Inferior parietal cortex (tissue), 1 donor: Measurements from ENCODE around the gene LCK.

Experiments used
- DNase-seq: peaks from one replicate; pipeline ENCODE4 v3.0.0-alpha.2; 2016; ENCODE audit errors: extremely low spot score

The LCK gene

DNA sequence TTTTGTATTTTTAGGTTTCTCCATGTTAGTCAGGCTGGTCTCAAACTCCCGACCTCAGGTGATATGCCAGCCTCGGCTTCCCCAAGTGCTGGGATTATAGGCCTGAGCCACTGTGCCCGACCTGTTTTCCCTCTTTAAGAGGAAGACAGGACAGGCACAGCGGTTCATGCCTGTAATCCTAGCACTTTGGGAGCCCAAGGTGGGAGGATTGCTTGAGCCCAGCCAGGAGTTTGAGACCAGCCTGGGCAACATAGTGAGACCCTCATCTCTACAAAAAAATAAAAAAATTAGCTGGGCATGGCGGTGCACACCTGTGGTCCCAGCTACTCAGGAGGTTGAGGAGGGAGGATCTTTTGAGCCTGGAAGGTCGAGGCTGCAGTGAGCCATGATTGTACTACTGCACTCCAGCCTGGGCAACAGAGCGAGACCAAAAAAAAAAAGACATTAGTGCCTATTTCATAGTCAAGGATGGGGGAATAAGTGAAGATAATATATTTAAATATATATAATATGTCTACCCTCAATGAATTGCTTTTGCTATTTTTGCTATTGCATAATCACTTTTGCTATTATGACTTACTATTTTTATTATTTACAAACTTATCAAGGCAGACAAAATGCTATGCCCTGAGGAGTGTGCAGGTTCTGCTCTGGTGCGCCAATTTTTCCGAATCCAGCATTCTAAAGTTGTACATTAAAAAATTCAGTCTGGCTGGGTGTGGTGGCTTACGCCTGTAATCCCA, 67.2 kb downstream of the LCK start:
- no peak for DNase-seq

DNA sequence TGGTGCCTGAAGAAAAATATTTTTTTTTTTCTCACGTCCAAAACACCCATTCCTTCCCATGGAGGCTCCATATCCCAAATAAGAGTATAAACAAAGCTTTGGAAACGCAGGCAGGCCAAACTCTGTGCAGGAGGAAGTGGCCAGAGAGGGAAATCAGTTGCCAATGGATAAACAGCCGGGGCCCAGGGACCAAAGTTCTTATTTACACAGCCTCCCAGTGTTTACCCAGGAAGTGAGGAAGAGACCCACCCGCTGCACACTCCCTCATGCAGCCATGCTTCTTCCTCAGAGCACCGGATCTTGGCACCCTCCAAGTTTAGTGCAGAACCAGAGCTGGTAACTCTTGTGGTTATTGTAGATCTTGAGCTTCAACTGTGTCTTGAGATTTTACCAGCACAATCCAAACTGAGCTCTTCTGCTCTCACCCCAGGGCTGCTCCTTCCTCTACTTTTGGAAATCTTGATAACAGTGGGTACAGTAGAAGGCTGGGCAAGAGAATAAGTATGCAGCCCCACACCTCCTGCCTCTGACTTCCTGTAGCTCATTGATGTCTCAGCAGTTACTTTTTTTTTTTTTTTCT, 70.7 kb downstream of the LCK start:
- DNase-seq = no peak

DNA sequence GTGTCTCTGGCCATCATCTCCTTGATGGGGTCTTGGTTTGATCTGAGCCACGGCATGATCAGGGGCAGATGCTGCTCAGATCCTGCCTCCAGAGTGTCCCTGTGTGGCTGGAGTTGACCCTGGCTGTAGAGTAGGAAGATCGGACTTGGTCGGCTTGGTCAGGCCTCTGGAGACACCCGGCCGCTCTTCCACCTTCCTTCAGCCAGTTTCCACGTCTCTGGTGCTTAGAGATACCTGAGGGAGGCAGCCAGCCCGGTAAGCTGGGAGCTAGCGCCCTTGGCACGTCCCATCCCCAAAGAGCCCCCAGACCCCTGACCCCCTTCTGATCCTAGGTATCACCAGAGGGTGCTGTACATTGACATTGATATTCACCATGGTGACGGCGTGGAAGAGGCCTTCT, 76.1 kb downstream of the LCK start:
- DNase-seq = no peak

DNA sequence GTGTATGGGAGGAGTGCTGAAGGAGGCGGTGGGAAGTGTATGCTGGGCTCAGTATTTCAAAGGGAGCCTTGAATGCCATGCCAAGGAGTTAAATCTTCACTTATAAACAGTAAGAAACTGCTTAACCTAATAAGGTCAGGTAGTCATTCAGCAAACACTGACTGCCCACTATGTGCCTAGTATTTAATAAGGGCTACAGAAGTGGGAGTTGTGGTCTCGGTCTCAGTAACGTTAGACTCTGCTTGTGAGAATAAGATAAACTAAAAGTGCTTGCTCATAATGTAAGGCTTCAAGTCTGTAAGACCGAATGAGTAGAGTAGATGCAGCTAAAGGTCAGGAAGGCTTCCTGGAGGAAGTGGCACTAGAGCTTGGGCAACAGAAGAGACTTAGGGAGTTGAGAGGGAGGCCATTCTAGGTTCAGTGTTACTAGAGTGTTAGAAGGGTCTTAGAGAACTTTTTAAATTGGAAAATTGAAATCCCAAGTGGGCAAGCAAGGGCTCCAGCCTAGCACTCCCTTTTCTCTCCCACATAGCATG, 78.9 kb downstream of the LCK start:
- no peak for DNase-seq

DNA sequence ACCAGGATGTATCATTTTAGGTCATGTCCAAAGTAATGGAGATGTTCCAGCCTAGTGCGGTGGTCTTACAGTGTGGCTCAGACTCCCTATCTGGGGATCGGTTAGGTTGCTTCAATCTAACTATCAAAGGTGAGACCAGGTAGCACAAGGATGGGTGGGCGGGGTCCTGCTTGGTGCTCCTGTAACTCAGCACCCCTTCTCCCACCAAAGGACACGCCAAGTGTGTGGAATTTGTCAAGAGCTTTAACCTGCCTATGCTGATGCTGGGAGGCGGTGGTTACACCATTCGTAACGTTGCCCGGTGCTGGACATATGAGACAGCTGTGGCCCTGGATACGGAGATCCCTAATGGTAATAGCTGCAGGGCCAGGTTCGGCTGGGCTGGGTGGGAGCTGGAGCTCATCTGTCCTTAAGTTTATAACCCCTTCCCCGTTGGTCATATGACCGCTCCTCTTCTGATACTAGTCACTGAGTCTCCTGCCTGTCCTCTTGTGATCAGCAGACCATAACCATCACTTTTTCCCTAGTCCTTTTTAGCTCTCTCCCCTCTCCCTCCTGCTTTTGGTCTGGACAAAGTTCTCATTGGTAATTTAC, 79.6 kb downstream of the LCK start:
- no peak for DNase-seq

DNA sequence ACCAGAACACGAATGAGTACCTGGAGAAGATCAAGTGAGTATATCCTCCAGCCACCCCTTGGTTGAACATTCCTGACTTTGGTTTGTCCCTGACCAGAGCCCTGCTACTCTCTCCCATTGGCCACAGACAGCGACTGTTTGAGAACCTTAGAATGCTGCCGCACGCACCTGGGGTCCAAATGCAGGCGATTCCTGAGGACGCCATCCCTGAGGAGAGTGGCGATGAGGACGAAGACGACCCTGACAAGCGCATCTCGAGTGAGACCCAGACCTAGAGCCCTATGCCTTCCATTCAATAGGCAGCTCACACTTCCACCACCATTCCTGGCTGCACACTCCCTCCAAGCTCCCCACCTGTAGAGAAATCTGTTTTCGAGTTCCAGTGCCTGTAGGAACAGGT, 80.5 kb downstream of the LCK start:
- no peak for DNase-seq

DNA sequence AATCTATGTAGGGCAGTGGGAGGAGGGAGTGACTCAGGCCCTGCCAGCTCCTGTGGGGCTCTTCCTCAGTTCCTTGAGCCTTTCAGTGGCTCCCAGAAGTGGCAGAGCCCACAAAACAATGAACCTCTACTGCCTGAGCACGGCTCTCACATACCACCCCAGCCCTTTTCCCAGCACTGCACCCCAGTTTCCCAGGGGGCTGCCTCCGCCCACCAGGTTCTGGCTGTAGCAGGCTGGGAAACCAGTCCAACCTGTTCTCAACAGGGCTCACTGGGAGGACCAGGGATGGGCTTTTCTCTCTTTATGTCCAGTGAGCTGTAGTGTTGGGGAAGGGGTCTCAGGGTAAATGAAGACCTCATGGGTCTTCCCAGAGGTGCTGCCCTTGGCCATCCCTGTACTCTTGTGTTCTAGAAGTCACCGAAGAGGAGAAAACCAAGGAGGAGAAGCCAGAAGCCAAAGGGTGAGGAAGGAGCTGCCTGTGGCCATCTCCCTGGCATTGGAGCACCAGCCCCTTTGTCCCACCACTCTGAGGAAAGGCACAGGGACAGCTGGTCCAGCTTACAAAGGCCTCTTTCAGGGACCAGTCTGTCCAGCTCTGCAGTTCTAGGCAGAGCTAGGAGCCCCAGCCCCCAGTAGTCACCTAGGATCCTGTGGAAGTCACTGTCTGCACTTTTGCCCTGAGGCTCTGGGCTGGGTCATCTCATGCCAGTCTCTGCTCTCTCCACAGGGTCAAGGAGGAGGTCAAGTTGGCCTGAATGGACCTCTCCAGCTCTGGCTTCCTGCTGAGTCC, 81.4 kb downstream of the LCK start:
- no peak for DNase-seq

DNA sequence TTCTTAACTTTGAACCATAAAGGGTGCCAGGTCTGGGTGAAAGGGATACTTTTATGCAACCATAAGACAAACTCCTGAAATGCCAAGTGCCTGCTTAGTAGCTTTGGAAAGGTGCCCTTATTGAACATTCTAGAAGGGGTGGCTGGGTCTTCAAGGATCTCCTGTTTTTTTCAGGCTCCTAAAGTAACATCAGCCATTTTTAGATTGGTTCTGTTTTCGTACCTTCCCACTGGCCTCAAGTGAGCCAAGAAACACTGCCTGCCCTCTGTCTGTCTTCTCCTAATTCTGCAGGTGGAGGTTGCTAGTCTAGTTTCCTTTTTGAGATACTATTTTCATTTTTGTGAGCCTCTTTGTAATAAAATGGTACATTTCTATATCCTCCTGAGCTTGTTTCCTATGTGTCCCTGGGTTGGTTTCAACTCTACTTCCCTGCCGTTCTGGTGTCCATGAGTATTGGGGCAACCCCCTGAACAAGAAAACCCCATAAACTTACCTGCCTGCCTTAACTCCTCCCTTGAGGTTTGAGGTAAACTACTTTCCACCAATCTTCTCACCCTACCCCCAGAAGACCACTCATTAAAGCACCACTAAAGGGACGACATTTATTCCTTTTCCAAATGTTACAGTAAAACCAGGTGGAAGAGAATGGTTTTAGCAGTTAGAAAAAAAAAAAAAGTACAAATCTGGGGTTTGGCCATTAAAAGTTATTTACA, 82.3 kb downstream of the LCK start:
- DNase-seq = no peak

DNA sequence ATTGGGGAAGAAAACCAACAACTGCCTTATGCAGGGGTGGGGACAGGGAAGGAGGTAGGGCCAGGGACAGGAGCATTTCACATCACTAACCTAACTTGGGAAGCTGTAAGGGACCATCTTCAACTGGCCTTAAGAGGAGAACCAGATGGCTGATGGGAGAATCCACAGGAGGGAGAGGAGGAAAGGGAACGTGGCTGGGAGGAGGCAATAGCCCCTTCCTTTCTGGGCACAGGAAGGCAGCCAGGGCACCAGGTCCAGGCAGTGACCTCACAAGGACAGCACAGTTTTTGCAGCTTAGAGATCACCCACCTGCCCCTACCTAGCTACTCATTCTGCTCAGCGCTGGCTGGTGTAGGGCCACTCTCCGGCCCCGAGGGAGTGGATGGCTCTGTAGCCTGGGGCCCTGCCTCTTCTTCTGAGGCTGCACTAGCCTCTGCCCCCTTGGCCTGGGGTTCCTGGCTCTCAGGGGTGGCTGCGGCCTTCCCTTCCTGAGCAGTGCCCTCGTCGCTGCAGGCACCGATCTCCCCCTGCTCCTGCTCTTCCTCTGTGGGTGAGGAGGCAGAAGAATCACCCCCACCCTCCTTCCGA, 83.3 kb downstream of the LCK start:
- DNase-seq = no peak

DNA sequence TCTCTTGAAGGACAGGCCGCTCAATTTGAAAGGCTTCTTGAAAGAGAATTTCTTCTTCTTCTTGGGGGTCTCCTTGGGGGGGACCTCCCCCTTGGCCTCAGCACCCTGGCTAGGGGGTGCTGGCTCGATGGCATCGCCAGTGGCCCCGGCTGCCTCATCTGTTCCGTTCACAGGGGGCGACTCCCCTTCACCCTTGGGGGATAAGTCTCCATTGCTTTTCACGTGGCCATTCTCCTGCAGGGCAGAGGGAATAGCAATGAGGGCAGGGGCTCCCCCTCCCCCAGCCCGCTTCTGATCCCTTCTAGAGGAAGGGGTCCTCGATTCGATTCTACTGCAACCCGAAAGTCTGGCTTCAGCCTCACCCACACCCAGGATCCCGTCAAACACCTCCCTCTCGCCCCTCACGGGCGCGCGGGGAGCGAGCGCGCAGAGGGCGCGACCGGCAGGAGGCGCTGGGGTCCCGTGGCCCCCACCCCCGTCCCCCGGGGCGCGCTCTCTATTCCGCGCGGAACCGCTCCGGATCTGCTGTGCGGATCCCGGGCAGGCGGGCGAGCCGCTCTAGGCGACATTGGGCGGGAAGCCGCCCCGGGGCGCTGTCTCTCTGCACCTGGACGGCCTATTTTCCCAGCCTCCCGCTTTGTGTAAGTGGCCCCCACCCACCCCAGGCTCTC, 83.9 kb downstream of the LCK start:
- no peak for DNase-seq

DNA sequence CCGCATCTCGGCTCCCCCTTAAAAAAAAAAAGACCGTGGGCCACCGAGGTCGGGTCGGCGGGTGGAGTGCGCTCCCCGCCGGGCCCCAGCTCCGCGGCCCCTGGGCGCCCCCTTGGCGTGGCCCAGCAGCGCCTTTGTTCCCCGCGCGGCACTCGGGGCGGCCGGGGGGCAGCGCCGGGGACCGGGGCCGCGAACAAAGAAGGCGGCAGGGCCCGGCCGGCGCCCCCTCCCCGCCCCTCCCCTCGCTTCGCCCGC, 84.4 kb downstream of the LCK start:
- DNase-seq = no peak
